A549 (cell line): ENCODE data around the gene TMUB2.

ENCODE experiments used
- ESRRA ChIP-seq: fragments of 150-350 bp; IDR thresholded peaks from 2 replicates; pipeline ENCODE4 v1.6.1; 2014; ENCODE audit warnings: mild to moderate bottlenecking, low read length, borderline replicate concordance
- HMGXB4 ChIP-seq: fragments of 250-450 bp; sonication (Bioruptor Pico); IDR thresholded peaks from 2 replicates; pipeline ENCODE4 v1.5.0; 2021; ENCODE audit warnings: mild to moderate bottlenecking, moderate library complexity, borderline replicate concordance
- MAFK ChIP-seq: fragments of 450-650 bp; IDR thresholded peaks from 2 replicates; pipeline ENCODE4 v1.6.1; 2014; ENCODE audit not compliant: partially characterized antibody
- PHF8 ChIP-seq: fragments of 200-600 bp; sonication (generic); IDR thresholded peaks from 2 replicates; pipeline ENCODE4 v1.6.1; 2016; ENCODE audit warnings: low read depth, mild to moderate bottlenecking, antibody characterized with exemption, moderate library complexity, borderline replicate concordance
- RNF2 ChIP-seq: fragments of 200-600 bp; sonication (generic); IDR thresholded peaks from 2 replicates; pipeline ENCODE4 v1.6.1; 2016; ENCODE audit warnings: low read depth, mild to moderate bottlenecking, antibody characterized with exemption, moderate library complexity, borderline replicate concordance

- TF ChIP-seq HMGXB4 (CRISPR knock-in tag) (no peak), PHF8 (no peak), MAFK (no peak), RNF2 (no peak), ESRRA (no peak)
These were observed 12.3 kb upstream of the TMUB2 start for GRCh38 chr17:44174427-44174826.
